ENCODE measurements around the gene MAP7. TPM values are rescaled to one million over a fixed set of nuclear protein-coding genes. Genes with fewer than 3 reads are reported as not detected.

The MAP7 gene
- total RNA-seq, 1 donor from 2014 or later, result 1.3 TPM

DNA sequence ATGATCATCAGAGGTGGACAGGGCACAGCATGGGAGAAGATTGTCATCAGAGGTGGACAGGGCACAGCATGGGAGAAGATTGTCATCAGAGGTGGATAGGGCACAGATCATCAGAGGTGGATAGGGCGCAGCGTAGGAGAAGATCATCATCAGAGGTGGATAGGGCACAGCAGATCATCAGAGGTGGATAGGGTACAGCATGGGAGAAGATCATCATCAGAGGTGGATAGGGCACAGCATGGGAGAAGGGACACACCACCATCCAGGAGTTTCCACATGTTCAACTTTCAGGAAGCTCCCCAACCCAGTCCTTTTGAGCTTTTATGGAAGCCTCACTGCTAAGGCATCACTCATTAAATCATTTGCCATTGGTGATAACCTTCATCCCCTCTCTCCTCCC, 104.1 kb downstream of the MAP7 start:
- Mint-ChIP-seq H3K27ac (ENCODE audit: unreplicated experiment) (no peak overlapping the region), H3K4me3 (ENCODE audit: unreplicated experiment) (no peak overlapping the region)

DNA sequence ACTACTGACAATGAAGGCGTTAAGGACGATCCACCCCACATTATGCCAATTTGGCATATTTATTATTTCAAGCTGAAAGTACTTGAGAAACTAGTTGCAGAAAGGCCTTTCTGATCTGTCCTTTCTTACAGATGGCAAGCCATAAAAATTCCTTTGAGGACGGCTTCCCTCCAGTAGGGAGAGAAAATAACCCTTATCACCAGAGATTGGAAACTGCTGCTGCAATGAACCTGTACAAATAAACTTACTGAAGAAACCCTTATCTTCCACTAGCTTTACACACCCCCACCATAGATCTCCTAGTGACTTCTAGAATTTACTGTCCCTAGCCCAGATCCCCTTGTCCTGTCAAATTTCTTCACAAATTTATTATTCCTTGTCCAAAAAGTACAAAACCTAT, 105.2 kb downstream of the MAP7 start:
- H3K4me1 Mint-ChIP-seq (ENCODE audit: unreplicated experiment), result no peaks in the 10 kb centered on the region
- no peak for DNase-seq (ENCODE audit: low spot score)
- no peak overlapping the region for H3K4me3 Mint-ChIP-seq (ENCODE audit: unreplicated experiment)
- no peaks in the 10 kb centered on the region for H3K36me3 Mint-ChIP-seq (ENCODE audit: low read depth, unreplicated experiment)
- TF ChIP-seq, protein P1, sequence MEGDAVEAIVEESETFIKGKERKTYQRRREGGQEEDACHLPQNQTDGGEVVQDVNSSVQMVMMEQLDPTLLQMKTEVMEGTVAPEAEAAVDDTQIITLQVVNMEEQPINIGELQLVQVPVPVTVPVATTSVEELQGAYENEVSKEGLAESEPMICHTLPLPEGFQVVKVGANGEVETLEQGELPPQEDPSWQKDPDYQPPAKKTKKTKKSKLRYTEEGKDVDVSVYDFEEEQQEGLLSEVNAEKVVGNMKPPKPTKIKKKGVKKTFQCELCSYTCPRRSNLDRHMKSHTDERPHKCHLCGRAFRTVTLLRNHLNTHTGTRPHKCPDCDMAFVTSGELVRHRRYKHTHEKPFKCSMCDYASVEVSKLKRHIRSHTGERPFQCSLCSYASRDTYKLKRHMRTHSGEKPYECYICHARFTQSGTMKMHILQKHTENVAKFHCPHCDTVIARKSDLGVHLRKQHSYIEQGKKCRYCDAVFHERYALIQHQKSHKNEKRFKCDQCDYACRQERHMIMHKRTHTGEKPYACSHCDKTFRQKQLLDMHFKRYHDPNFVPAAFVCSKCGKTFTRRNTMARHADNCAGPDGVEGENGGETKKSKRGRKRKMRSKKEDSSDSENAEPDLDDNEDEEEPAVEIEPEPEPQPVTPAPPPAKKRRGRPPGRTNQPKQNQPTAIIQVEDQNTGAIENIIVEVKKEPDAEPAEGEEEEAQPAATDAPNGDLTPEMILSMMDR (IDR thresholded peaks at IDR 0.05; ENCODE audit: unreplicated experiment), result no peak
- H3K27me3 Mint-ChIP-seq (ENCODE audit: unreplicated experiment), result no peaks in the 10 kb centered on the region
- H3K27ac Mint-ChIP-seq (ENCODE audit: unreplicated experiment), result no peak overlapping the region
- H3K9me3 Mint-ChIP-seq (ENCODE audit: unreplicated experiment), result no peaks in the 10 kb centered on the region

More for the DNA sequence above, 104.1 kb downstream of the MAP7 start:
- no peak for DNase-seq (ENCODE audit: low spot score)
- Mint-ChIP-seq H3K9me3 (ENCODE audit: unreplicated experiment) (no peaks in the 10 kb centered on the region), H3K4me1 (ENCODE audit: unreplicated experiment) (no peaks in the 10 kb centered on the region), H3K36me3 (ENCODE audit: low read depth, unreplicated experiment) (no peaks in the 10 kb centered on the region), H3K27me3 (ENCODE audit: unreplicated experiment) (no peaks in the 10 kb centered on the region)
- TF ChIP-seq, protein P1 (IDR thresholded peaks at IDR 0.05; ENCODE audit: unreplicated experiment), result no peak

DNA sequence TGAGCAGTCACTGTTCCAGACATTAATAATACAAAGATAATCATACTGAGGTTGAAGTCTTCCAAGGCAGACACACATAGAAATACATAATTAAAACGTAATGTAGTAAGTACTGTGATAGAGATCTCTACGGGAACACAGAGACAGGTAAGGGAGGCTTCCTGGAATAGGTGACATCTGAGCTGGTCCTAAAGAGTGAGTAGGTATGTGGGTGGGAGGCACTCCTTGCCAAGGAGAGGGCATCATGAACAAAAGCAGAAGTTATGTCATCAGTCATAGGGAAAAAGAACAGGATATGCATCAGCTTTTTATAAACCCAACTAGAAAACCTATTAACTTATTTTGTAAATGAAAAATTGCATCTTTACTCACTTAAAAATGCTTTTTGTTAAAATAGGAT, 110.0 kb downstream of the MAP7 start:
- TF ChIP-seq, protein P1 (IDR thresholded peaks at IDR 0.05; ENCODE audit: unreplicated experiment), result no peak

DNA sequence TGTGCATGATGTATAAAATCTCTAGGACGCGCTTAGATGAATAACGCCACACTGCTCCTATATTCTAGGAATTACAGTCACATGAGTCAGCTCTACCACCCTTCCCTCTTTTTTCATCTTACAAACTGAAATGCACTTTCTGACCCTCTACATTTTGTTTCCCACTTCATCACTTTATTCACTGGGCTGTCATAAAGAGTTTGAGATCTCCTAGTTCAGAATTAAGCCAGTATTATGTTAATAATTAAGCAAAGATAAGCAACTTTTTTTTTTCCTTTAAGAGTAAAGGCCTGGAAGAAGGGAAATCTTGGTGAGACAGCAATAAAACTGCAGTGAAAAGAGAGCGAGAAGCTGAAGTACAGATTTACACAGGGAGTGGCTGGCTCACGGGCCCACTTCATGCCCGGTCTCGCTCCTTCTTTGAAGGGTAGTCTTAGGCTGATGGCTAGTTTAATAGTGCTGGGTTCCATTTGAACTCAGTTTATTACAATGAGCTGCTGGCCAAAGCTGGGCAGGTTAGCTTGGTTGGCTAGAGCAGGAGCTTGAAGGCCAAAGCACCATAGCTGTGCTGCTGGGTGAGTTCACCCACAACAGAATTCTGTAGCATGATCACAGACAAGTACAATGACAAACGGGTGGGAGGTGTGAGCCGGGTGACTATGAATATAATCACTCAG, 110.6 kb downstream of the MAP7 start:
- TF ChIP-seq, protein P1 (IDR thresholded peaks at IDR 0.05; ENCODE audit: unreplicated experiment), result no peak
- Mint-ChIP-seq H3K4me1 (ENCODE audit: unreplicated experiment) (no peaks in the 10 kb centered on the region), H3K4me3 (ENCODE audit: unreplicated experiment) (no peak overlapping the region), H3K27me3 (ENCODE audit: unreplicated experiment) (no peaks in the 10 kb centered on the region), H3K9me3 (ENCODE audit: unreplicated experiment) (no peaks in the 10 kb centered on the region), H3K36me3 (ENCODE audit: low read depth, unreplicated experiment) (no peaks in the 10 kb centered on the region), H3K27ac (ENCODE audit: unreplicated experiment) (no peak overlapping the region)
- no peak for DNase-seq (ENCODE audit: low spot score)

More for the DNA sequence above, 110.0 kb downstream of the MAP7 start:
- no peaks in the 10 kb centered on the region for H3K27me3 Mint-ChIP-seq (ENCODE audit: unreplicated experiment)
- no peak for DNase-seq (ENCODE audit: low spot score)
- no peak overlapping the region for H3K27ac Mint-ChIP-seq (ENCODE audit: unreplicated experiment)
- H3K4me3 Mint-ChIP-seq (ENCODE audit: unreplicated experiment), result no peak overlapping the region
- no peaks in the 10 kb centered on the region for H3K9me3 Mint-ChIP-seq (ENCODE audit: unreplicated experiment)
- no peaks in the 10 kb centered on the region for H3K36me3 Mint-ChIP-seq (ENCODE audit: low read depth, unreplicated experiment)
- no peaks in the 10 kb centered on the region for H3K4me1 Mint-ChIP-seq (ENCODE audit: unreplicated experiment)

DNA sequence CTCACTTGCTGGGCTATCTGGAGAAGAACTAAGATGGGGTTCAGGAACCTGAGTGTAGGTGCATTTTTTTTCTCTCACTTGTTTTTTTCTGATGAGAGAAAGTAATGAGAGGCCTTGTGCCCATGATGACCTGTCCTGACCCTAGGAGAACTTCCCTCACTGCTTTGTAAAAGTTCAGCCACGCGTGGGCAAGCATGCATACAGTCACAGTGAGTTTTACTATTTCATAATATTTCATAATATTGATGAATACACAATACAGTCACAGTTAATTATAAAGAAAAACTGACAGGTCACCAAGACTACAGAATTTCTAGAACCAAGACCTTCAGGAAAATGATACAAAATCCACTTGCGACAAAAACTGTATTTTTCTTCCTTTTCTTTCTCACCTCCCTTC, 111.8 kb downstream of the MAP7 start:
- Mint-ChIP-seq H3K9me3 (ENCODE audit: unreplicated experiment) (no peaks in the 10 kb centered on the region), H3K4me3 (ENCODE audit: unreplicated experiment) (no peak overlapping the region), H3K36me3 (ENCODE audit: low read depth, unreplicated experiment) (no peaks in the 10 kb centered on the region), H3K27ac (ENCODE audit: unreplicated experiment) (no peak overlapping the region), H3K4me1 (ENCODE audit: unreplicated experiment) (no peaks in the 10 kb centered on the region), H3K27me3 (ENCODE audit: unreplicated experiment) (no peaks in the 10 kb centered on the region)
- DNase-seq (ENCODE audit: low spot score), result no peak
- TF ChIP-seq, protein P1 (IDR thresholded peaks at IDR 0.05; ENCODE audit: unreplicated experiment), result no peak

All from endothelial cell (in vitro differentiated cells).